ENCODE data around the gene DMC1. TPM values are rescaled to one million over a fixed set of nuclear protein-coding genes. Genes with fewer than 3 reads are reported as not detected.
A peak's percentile ranks its signal among the peaks of the same experiment; 100 is the strongest.

Gene DMC1
- total RNA-seq, 1 experiment from 2014 or later, result 0.12 TPM

DNA sequence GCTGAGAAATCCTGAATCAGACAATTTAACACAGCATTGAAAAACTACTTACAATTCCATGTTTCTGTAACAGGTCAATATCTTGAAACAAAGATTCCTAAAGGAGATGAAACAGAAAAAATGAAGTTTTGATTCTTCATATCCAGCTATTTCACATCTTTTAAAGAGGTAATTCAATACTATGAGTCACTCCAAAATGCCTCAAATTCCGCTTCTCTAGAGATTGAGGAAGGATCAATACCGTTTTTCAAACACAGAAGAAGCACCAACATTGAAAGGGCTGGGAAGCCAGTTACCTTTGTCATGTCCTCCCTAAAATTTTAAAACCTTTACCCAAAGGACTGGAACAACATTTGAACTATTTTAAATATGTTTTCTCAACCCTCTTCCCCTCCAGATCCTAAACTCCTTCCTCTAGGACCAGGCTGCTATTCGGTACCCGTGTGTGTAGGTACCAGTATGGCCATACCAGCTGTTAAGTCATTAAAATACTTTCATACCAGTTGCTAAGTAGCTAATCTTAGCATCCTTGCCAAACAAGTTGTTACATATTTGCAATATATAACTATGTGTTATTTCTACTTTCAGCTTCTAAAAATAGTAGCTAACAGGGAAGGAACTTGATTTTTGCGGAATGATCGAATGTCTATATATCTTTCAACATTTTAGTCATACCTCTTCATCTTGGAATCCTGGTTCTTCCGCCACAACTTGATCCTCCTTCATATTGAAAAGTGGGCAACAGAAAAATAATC is 2.3 kb downstream of the DMC1 start:
- no peak for DNase-seq (ENCODE audit: low read depth)

DNA sequence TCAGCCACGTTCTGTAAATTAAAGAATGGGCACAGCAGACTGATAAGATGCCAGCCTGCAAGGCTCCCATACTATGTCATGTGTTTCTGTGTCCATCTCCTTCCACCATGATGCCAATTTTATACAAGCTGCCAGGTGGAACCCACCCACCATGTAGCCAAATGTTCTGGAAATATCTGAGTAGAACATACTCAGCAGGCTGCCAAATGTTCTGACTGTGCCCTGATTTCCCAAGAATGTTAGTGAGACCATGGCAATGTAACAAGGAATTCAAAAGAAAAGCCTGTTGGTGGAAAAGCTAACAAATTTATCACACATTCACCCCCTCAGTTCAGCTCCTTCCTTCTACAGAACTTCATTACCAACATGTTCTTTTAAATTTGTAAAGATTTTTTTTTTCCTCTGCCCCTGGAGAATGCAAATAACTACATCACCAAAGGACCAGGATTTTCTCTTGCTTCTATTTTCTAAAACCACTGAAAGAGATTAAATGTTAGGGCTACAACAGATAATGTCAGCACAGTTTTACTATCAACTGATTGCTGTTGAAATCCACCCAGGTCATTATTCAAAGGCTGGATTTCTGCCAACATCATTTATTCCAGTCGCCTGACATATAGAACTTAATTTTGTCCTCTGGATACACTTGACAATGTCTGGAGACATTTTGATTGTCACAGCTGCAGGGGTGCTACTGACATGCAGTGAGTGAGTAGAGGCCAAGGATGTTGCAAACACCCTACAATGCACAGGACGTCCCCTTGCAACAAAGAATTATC is 3.1 kb downstream of the DMC1 start:
- no peak for DNase-seq (ENCODE audit: low read depth)

DNA sequence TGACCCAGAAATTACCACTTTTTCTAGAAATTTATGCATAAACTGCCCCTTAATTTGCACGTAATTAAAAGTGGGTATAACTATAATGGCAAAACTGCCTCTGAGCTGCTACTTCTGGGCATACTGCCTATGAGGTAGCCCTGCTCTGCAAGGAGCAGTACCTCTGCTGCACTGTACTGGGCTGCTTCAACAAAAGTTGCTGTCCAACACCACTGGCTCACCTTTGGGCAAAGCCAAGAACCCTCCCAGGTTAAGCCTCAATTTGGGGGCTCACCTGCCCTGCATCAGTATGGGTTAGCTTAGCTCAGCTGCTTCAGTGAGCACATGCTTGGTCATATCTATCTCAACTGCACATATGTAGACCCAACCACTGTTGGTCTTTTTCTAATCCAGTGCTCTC is 4.5 kb downstream of the DMC1 start:
- no peak for DNase-seq (ENCODE audit: low read depth)

DNA sequence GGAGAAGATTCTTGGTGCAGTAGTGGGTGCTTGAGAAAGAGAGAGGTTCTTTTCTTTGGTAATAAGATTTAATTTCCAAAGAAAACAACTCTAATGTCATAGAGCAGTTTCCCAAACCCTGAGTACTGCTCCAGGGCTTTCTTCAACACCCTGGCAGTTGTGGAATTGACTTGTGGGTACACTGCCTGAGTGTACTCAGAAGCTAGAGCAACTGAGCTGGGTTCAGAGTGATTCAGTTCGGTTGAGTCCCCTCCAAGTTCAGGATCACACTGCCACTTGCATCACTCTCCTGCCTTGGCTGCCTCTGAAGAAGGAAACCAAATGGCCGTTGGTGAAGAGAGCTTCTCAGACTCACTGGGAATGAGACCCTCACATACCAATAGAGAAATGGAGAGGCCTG is 5.3 kb downstream of the DMC1 start:
- no peak for DNase-seq (ENCODE audit: low read depth)

DNA sequence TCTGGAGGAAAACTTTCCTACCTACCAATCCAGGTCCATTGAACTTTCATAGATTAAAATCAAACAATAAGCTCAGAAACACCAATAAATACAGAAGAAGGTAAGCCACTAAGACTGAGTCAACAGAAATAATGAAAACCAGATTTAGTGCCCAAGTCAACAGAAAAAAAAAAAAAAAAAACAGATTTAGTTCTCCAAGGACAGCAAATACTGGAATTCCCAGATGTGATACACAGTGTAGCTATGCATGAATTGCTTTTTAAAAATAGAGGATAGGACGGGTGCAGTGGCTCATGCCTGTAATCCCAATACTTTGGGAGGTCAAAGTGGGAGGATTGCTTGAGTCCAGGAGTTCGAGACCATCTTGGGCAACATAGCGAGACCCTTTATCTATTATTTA is 15.7 kb downstream of the DMC1 start:
- peak; percentile 21 for DNase-seq (ENCODE audit: low read depth)

DNA sequence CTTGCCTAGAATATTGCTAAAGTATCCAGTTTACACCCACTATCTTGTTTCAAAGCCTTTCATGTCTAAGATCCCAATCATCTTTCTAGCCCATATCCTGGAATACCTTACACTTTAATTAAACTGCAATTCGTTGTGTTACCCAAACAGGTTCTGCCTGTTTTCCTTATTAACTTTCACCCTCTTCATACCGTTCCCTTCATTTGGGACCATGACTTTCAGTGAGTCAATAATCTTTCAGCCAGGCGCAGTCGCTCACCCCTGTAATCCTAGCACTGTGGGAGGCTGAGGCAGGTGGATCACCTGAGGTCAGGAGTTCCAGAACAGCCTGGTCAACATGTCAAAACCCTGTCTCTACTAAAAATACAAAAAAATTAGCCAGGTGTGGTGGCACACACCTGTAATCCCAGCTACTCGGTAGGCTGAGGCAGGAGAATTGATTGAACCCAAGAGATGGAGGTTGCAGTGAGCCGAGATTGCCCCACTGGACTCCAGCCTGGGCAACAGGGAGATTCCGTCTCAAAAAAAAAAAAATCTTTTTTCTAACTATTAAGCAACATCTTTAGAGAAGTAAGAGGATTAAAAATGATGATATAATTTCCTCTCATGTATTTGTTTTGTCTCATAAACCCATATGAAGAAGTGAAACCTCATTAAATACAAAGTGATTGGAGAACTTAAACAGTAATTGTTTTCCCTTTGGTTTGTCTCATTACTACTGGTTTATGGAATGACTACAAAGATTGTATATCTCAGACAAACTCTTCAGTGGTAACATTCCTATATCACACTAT is 20.7 kb downstream of the DMC1 start:
- DNase-seq (ENCODE audit: low read depth), result no peak

DNA sequence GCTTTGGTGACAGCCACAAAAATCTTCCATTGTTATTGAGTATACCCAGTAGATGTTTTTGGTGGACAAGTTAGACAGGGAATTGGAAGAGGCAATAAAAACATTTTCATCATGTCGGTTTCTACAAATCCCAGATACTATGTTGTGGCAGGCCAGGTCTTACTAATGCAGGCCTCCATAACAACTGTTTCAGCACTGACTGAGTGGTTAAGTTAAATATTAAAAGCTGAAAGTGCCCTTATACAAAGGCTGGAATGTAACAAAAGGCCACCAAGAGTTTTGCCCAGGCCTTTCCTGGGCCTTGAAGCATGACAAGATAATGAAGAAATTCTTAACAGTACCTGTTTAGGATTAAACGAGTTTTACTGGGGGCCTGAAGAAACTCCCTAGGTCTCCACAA is 29.3 kb downstream of the DMC1 start:
- no peak for DNase-seq (ENCODE audit: low read depth)

DNA sequence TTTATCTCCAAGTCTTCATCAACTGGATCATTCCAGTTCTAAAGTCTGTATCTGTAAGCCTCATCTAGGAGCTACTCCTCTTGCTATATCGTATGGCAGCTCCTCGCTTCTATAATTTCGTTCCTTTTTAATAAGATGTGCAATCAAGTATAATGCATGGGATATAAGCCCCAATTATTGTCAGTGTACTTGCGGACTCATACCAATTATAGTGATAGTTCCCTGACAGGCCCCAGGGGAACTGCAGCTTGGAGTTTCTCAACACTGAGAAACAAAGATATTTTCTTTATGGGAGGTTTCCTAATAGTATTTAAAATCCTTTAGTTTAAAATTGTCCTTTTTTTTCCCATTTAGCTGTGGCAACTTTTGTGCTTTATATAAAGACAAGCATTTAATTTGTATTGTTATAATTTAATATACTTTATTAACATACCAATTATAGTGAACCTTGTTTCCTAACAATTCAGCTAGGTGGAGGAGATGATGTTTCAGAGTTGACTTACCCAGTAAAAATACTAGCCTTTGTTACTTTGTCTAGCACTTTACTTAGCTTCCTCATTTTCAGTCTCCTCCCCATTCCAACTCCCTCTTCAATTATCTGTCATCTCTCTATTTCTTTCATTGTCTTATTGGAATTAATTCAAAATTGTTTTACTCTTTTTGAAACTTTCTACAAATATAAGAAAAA is 38.6 kb downstream of the DMC1 start:
- no peak for DNase-seq (ENCODE audit: low read depth)

DNA sequence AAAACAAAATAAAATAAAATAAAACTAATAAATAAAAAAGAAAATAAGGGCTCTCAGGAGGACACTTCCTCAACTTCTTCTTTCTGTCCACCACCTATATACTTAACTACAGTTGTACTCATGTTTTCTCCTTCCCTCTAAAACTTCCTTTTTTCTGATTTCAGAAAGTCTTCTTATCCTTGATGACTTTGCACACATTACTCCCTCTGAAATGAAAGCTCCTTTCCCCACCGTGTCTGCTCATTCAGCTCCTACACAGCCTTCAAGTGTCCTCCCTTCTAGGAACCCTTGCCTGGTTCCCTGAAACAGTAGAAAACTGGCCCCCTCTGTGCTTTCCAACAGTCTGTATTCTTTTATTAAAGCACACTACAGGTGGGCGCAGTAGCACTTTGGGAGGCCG is 45.6 kb downstream of the DMC1 start:
- no peak for DNase-seq (ENCODE audit: low read depth)

DNA sequence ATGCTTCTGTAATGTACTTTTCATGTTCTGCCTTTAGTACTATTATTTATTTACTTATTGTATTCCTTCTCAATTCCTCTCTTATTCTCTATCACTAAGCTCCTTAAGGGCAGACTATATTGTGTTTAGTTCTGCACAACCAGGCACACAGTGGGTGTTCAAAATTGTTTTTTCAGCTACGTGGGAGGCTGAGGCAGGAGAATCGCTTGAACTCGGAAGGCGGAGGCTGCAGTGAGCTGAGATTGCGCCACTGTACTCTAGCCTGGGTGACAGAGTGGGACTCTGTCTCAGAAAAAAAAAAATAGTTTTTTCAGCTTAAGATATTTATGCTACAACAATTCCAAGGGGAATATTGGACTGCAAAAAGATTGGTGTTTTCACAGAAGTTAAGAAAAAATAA is 46.5 kb downstream of the DMC1 start:
- no peak for DNase-seq (ENCODE audit: low read depth)

DNA sequence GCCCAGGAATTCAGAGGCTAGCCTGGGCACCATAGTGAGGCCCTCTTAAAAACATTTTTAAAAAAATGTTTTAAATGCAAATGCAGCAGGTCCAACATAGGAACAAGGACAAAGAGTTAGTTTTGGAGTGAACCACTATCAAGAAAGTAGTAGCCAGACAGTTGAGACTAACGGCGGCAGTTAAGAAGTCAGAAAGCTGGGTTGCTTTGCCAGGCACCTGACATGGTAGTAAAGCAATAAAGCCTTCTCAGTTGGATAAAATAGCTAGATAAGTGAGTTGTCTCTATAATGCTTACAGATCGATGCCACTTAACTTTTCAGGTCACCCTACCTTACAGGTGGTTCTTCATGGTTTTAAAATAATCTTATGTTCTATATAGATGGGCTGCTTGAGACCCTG is 47.0 kb downstream of the DMC1 start:
- no peak for DNase-seq (ENCODE audit: low read depth)

DNA sequence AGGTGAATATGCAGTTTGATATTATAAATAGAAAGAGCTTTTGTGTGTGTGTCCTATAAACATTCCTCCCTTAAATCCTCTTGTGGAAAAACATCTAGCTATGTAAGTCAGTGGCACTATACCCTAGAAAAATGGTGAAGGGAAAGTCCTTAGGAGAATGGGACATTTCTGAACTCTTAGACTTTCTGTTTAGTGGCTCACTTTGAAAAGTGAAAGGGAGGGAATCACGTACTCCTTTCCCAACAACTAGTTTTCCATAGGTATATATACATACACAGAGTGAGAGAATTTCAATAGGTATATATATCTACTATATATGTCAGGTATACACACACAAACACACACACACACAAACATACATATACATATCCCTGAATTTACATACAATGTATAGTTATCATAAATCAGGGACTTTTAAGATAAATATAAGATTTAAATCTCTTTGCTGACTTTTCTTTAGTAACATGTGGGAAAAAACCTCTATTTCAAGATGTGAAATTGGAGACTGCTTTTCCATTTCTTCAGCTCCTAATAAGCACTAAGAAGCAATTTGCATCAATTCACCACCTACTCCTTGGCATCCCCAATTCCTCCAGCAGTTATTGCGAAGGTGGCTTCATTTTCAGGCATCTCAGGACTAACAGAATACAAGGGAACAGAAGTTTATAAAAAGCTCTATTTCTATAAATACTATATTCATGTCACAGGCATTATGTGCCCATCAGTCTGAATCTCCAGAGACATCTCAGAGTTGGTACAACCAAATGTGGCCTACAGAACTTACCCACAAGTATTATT is 50.3 kb downstream of the DMC1 start:
- DNase-seq (ENCODE audit: low read depth), result no peak

DNA sequence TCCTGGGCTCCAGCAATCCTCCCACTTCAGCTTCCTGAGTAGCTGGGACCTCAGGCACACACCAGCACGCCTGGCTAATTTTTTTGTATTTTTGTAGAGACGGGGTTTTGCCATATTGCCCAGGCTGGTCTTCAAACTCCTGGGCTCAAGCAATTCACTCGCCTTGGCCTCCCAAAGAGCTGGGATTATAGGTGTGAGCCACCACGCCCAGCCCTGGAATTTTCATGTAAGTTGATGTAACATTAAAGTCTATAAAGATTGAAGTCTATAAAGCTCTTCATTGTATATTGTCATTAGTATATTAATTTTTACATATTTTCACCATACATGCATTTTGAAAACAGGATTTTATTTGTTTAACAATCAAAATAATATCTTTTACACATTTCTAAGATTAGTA is 51.4 kb downstream of the DMC1 start:
- no peak for DNase-seq (ENCODE audit: low read depth)

DNA sequence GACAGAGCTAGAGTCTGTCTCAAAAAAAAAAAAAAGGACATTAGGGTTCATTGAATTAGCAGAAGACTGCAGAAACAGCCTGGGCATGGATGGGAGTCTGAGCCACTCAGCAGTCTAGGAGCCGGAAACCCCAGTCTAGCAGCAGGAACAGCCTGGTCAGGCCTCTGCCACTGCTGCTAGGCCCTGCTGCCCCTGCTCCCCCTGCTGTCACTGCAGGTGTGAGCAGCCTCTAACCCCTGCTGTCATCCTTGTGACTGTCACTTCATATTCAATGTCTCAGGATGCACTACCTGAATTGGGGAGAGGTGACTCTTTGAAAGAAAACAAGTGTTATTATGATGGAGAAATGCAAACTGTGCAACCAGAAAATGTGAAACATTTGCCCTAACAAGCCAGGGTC is 56.9 kb downstream of the DMC1 start:
- DNase-seq (ENCODE audit: low read depth), result no peak

DNA sequence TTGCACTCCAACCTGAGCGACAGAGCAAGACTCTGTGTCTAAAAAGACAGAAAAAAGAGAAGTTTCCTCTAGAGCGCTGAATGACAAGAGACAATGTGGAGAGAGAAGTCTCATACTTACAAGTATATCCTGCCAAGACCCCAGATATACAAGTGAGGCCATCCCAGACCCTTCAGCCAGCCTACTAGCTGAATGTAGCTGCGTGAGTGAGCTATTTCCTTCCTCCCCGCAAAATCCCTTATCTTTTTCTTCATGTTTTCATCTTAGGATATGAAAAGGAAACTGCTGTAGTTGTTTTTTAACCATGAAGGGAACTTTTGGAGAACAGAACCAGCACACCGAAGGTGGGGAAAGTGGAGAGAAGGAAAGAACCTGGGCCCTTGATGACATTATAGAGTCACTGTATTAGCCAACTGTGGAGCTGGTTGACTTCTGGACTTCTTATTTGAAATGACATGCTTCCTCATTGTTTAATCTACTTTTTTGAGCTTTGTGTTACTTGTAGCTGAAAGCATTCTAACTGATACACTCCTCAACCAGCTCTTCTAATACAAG is 59.5 kb downstream of the DMC1 start:
- DNase-seq (ENCODE audit: low read depth), result no peak

DNA sequence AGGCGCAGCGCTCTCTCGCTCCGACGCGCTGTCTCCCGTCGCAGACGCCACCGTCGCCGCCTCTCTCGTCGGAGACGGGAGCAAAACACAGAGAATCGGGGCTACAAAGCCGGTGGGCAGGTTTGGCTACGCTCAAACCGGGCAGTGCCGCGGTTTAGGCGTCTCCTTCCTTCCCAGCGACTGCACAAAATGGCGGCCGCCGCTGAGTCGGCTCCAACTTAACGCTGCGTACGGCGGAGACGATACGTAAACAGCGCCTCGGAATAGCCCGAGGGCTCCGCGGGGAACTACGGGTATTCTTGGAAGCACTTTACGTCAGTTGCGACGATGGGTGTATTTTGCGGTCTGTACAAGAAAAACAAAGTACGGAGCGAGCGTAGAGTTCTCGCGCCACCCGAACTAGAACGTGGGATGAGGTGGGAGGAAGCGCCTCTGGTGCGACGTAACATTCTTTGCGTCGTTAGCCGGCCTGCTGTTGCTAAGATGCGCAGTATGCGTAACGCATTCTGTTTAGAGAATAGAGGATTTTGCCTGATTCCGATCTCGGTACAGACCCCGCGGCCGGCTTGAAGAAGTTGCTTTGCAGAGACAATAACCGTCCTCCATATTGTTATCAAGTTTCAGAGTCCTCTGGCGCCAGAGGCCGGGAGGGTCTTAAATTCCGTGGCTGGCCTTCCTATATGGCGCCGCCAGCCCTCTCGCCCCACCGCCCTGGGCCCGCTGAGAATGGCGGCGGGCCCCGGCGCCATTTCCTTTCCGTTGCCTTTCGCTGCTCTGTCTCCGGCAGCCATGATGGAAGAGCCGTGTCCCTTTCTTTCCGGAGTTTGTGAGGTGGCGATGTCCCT is 63.6 kb downstream of the DMC1 start, which contains the start of gene DDX17:
Gene DDX17, minus strand, starts transcription at position 194 of the 845 bp plus-strand sequence.
- DNase-seq (ENCODE audit: low read depth), result peak; percentile 92

DNA sequence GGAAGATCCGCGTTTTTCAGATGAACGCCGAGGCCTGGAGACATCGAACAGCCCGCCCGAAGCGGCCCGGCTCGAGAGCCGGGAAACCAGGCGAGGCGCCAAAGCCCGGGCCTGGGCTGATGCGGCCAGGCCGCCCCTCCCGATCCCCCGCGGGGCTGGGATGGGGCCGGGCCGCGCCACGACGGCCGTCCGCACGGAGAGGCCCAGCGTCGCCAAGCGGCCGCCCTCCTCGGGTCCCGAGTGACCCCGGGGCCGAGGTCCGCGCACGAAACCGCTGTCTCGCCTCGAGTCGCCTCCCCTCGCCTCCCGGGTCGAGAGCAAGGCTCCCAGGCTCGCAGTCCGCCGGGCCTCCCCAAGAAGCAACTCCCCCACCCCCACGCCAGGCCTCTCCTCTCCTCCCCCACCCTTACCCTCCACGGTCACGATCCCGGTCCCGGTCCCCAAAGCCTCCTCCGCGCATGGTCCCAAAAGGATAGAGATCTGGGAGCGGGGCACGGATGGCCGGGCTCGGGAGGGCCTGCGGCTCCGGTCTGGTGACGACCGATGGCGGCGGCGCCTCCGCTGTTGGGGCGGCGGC is 64.4 kb downstream of the DMC1 start:
- peak; percentile 70 for DNase-seq (ENCODE audit: low read depth)

DNA sequence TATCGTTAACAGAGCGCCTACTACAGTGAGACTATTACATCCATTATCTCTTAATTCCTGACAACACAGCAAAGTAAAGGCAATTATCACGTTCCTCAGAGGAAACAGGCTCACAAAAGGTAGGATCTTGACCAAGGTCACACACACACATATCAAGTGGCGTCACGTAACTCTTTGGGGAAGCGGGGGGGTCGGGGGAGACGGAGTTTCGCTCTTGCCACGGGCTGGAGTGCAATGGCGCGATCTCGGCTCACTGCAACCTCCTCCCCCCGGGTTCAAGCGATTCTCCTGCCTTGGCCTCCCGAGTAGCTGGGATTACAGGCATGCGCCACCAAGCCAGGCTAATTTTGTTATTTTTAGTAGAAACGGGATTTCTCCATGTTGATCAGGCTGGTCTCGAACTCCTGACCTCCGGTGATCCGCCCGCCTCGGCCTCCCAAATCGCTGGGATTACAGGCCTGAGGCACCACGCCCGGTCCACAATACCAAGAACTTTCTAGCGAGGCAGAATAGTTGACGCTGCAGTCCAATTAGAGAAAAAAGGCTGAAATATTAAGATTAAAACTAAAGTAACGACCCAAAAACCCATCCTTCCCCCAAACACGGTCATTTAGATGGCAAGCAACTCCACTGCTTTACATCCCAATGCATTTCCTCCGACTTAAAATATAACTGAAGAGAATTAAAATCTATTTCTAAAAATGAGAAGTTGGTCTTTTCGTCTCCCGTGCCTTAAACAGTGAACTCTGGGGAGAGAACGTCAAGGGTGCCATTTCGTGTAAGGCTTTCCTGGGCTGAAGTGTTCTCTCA is 65.0 kb downstream of the DMC1 start:
- peak; percentile 45 for DNase-seq (ENCODE audit: low read depth)

DNA sequence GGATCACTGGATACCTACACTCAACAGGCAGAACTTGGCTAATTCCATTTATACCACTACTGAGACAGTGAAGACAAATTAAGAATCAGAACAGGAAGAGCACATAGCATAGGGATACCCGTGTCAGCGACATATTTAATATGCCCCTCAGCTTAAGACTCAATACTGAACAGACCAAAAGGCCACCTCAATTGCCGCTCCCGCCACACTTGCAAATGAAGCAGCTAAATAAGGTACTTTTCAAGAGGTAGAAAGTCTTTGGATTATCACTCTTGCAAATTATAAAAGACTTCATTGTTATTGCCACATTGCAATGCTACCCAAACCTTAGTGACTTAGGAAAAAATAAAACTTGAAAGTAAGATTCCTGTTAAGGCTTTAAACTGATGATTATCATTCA is 67.0 kb downstream of the DMC1 start:
- DNase-seq (ENCODE audit: low read depth), result no peak

Measured in RPMI7951 (cell line).